SK-N-SH (cell line): ENCODE results near the gene UGT1A10. TPM values are rescaled to one million over a fixed set of nuclear protein-coding genes. Genes with fewer than 3 reads are reported as not detected.

ENCODE experiments used
- CTCF ChIA-PET: fragments of 300-600, 350-600 bp; formaldehyde crosslinking; extraction: SDS; loops from one replicate; lab custom pipeline; 2021; lab: Yijun Ruan, JAX
- POLR2A ChIA-PET: fragments of 350-600 bp; sonication (Branson Sonifier 250); formaldehyde crosslinking; extraction: SDS; loops from one replicate; lab custom pipeline; 2020; ENCODE audit warnings: antibody characterized with exemption, inconsistent platforms; lab: Yijun Ruan, JAX
- DNase-seq: peaks from one replicate; pipeline ENCODE4 v3.0.0; 2012
- H2AFZ ChIP-seq: fragments of 200-600 bp; sonication (generic); 2 replicates; pipeline ENCODE4 v1.8.1; 2016; ENCODE audit warnings: antibody characterized with exemption, mild to moderate bottlenecking, low read depth
- H3F3A ChIP-seq: fragments of 200-600 bp; sonication (generic); replicated peaks from 2 replicates; pipeline ENCODE3; 2016; ENCODE audit warnings: antibody characterized with exemption, mild to moderate bottlenecking; ENCODE audit not compliant: insufficient read depth
- H3K27ac ChIP-seq, 2 experiments: fragments of 200-500 bp in 1 of 2; fragments of 200-600 bp in 1 of 2; sonication (Bioruptor generic) in 1 of 2; sonication (generic), shearing (Covaris generic) in 1 of 2; 2 replicates each; pipeline versions ENCODE4 v1.5.1 to v1.6.1; 2014 to 2016; ENCODE audit warnings: low read depth in 2 of 2, inconsistent platforms in 1 of 2, low read length in 1 of 2, mild to moderate bottlenecking in 1 of 2, mixed read lengths in 1 of 2
- H3K27me3 ChIP-seq: fragments of 200-600 bp; sonication (generic), shearing (Covaris generic); 2 replicates; pipeline ENCODE4 v1.6.1; 2016; ENCODE audit warnings: mixed run types; ENCODE audit not compliant: insufficient read depth
- H3K36me3 ChIP-seq, 2 experiments: fragments of 200-500 bp in 1 of 2; fragments of 200-600 bp in 1 of 2; sonication (Bioruptor generic) in 1 of 2; sonication (generic) in 1 of 2; replicated peaks in 1 of 2; 2 replicates each; pipeline versions ENCODE3 to v1.5.1; 2014 to 2016; ENCODE audit warnings: low read length in 1 of 2, mild to moderate bottlenecking in 1 of 2; ENCODE audit not compliant: insufficient read depth in 2 of 2, control insufficient read depth in 1 of 2
- H3K4me1 ChIP-seq, 2 experiments: fragments of 200-500 bp in 1 of 2; fragments of 200-600 bp in 1 of 2; sonication (Bioruptor generic) in 1 of 2; sonication (generic), shearing (Covaris generic) in 1 of 2; 2 replicates each; pipeline versions ENCODE4 v1.5.1 to v1.6.1; 2014 to 2016; ENCODE audit warnings: low read depth in 1 of 2, low read length in 1 of 2, mixed run types in 1 of 2; ENCODE audit not compliant: insufficient read depth in 2 of 2, control insufficient read depth in 1 of 2
- H3K4me2 ChIP-seq: fragments of 200-600 bp; sonication (generic), shearing (Covaris generic); 2 replicates; pipeline ENCODE4 v1.6.1; 2017; ENCODE audit warnings: mixed run types
- H3K4me3 ChIP-seq, 2 experiments: fragments of 200-500 bp in 1 of 2; fragments of 200-600 bp in 1 of 2; sonication (Bioruptor generic) in 1 of 2; sonication (generic), shearing (Covaris generic) in 1 of 2; 2 replicates each; pipeline versions ENCODE4 v1.5.1 to v1.8.1; 2014 to 2016; ENCODE audit warnings: low read depth in 2 of 2, inconsistent platforms in 1 of 2, low read length in 1 of 2, mild to moderate bottlenecking in 1 of 2, mixed read lengths in 1 of 2, moderate library complexity in 1 of 2
- H3K79me2 ChIP-seq: fragments of 200-600 bp; sonication (generic); 2 replicates; pipeline ENCODE4 v1.8.1; 2017; ENCODE audit warnings: mild to moderate bottlenecking; ENCODE audit not compliant: insufficient read depth
- H3K9ac ChIP-seq: fragments of 200-600 bp; sonication (generic); 2 replicates; pipeline ENCODE4 v1.6.1; 2017; ENCODE audit warnings: mixed run types
- H3K9me2 ChIP-seq: fragments of 200-600 bp; sonication (generic); 2 replicates; pipeline ENCODE4 v1.6.1; 2017; ENCODE audit warnings: mixed run types
- H3K9me3 ChIP-seq: fragments of 200-600 bp; sonication (generic); 2 replicates; pipeline ENCODE4 v1.6.1; 2017; ENCODE audit warnings: mixed run types, mild to moderate bottlenecking, moderate library complexity
- H4K20me1 ChIP-seq: fragments of 200-600 bp; sonication (generic); 2 replicates; pipeline ENCODE4 v1.6.1; 2017; ENCODE audit warnings: mild to moderate bottlenecking, mixed run types; ENCODE audit not compliant: insufficient read depth
- CHD2 ChIP-seq: fragments of 150-350 bp; IDR thresholded peaks from 2 replicates; pipeline ENCODE4 v1.6.1; 2018; ENCODE audit warnings: low read length; ENCODE audit not compliant: partially characterized antibody
- EP300 ChIP-seq, 2 experiments: IDR thresholded peaks; 2 replicates each; pipeline versions ENCODE4 v1.4.0 to v1.6.1; 2012; ENCODE audit warnings: borderline replicate concordance in 1 of 2, low read depth in 1 of 2, low read length in 1 of 2
- FOSL2 ChIP-seq: IDR thresholded peaks from 2 replicates; pipeline ENCODE4 v1.4.0; 2012; ENCODE audit warnings: low read depth, mild to moderate bottlenecking, moderate library complexity, borderline replicate concordance
- JUND ChIP-seq: IDR thresholded peaks from 2 replicates; pipeline ENCODE4 v1.4.0; 2012
- MAX ChIP-seq: IDR thresholded peaks from 2 replicates; pipeline ENCODE4 v1.4.0; 2012; ENCODE audit warnings: low read depth
- RAD21 ChIP-seq: IDR thresholded peaks from 2 replicates; pipeline ENCODE4 v1.6.1; 2012; ENCODE audit warnings: mild to moderate bottlenecking, low read length
- REST ChIP-seq: IDR thresholded peaks from 2 replicates; pipeline ENCODE4 v1.6.1; 2012; ENCODE audit warnings: mild to moderate bottlenecking, low read depth, low read length, moderate library complexity
- RFX5 ChIP-seq: IDR thresholded peaks from 2 replicates; pipeline ENCODE4 v1.6.1; 2012; ENCODE audit warnings: mild to moderate bottlenecking, improper control_type of control experiment, low read length
- SMC3 ChIP-seq: IDR thresholded peaks from 2 replicates; pipeline ENCODE4 v1.6.1; 2012; ENCODE audit warnings: low read depth, low read length, improper control_type of control experiment
- TAF1 ChIP-seq: IDR thresholded peaks from 2 replicates; pipeline ENCODE4 v1.6.1; 2012; ENCODE audit warnings: low read depth, mild to moderate bottlenecking, low read length, moderate library complexity, borderline replicate concordance
- TEAD4 ChIP-seq: IDR thresholded peaks from 2 replicates; pipeline ENCODE4 v1.4.0; 2012; ENCODE audit warnings: mild to moderate bottlenecking, borderline replicate concordance; ENCODE audit not compliant: insufficient read depth
- YY1 ChIP-seq: IDR thresholded peaks from 2 replicates; pipeline ENCODE4 v1.4.0; 2012; ENCODE audit warnings: low read depth, mild to moderate bottlenecking
- ZBTB33 ChIP-seq: IDR thresholded peaks from 2 replicates; pipeline ENCODE4 v1.4.0; 2012; ENCODE audit warnings: low read depth, borderline replicate concordance
- WGBS: methylation state at CpG from one replicate; pipeline ENCODE4 v1.1.6; 2017; ENCODE audit warnings: low lambda C conversion rate; 5-methylcytosine and 5-hydroxymethylcytosine counted together
- polyA plus RNA-seq, 3 experiments: library from polyadenylated mRNA; depleted of rRNA; stranded (reverse); fragments of >200 nt; gene quantifications; 2 replicates each; pipeline ENCODE4 v1.2.3, GENCODE V29; 2012
- TF ChIP-seq, protein P1 (sequence below): fragments of 150-350 bp; IDR thresholded peaks from 2 replicates; pipeline ENCODE4 v1.6.1; 2016; ENCODE audit warnings: mild to moderate bottlenecking, low read depth, low read length
- TF ChIP-seq, protein P2 (sequence below): fragments of 200-600 bp; sonication (generic); IDR thresholded peaks from 2 replicates; pipeline ENCODE4 v1.6.1; 2017; ENCODE audit warnings: antibody characterized with exemption, mild to moderate bottlenecking, moderate library complexity
- TF ChIP-seq, protein P3 (sequence below): fragments of 150-350 bp; IDR thresholded peaks from 2 replicates; pipeline ENCODE4 v1.6.1; 2017; ENCODE audit warnings: antibody characterized with exemption, low read length, low read depth, borderline replicate concordance

Gene UGT1A10
- polyA plus RNA-seq, 1 of the 3 experiments (the other 2 are of a cell fraction): not detected

DNA sequence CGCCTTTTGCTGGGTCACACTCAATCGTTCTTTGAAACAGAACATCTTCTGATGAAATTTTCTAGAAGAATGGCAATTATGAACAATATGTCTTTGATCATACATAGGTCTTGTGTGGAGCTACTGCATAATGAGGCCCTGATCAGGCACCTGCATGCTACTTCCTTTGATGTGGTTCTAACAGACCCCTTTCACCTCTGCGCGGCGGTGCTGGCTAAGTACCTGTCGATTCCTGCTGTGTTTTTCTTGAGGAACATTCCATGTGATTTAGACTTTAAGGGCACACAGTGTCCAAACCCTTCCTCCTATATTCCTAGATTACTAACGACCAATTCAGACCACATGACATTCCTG is 77.0 kb downstream of the UGT1A10 start:
- no peak for DNase-seq
- Histone ChIP-seq H3K27me3 (no peaks in the 10 kb centered on the region; the same call in 1 of the 2 replicates), H3K9ac (no peak overlapping the region), H3K4me1 (no peaks in the 10 kb centered on the region; a peak in 2 of 4 replicates), H3K4me2 (no peak overlapping the region), H3K36me3 (no peaks in the 10 kb centered on the region), H3K4me3 (no peak overlapping the region), H3F3A (peaks cover 2% of the 10 kb centered on the region), H3K79me2 (no peaks in the 10 kb centered on the region), H2AFZ (no peak overlapping the region), H3K9me2 (no peaks in the 10 kb centered on the region), H4K20me1 (no peaks in the 10 kb centered on the region), H3K9me3 (no peaks in the 10 kb centered on the region), H3K27ac (no peak overlapping the region)
- ChIA-PET POLR2A (no interaction called here), CTCF (no interaction called here)
- TF ChIP-seq CHD2: no peak
- no peak for TF ChIP-seq JUND
- TF ChIP-seq EP300 (IDR thresholded peaks at IDR 0.05; ENCODE audit: borderline replicate concordance in 1 of 2, low read depth in 1 of 2, low read length in 1 of 2): no peak
- no peak for TF ChIP-seq FOSL2
- TF ChIP-seq MAX: no peak
- TF ChIP-seq TAF1: no peak
- TF ChIP-seq RFX5: no peak
- no peak for TF ChIP-seq SMC3
- TF ChIP-seq RAD21: no peak
- TF ChIP-seq, protein P1, sequence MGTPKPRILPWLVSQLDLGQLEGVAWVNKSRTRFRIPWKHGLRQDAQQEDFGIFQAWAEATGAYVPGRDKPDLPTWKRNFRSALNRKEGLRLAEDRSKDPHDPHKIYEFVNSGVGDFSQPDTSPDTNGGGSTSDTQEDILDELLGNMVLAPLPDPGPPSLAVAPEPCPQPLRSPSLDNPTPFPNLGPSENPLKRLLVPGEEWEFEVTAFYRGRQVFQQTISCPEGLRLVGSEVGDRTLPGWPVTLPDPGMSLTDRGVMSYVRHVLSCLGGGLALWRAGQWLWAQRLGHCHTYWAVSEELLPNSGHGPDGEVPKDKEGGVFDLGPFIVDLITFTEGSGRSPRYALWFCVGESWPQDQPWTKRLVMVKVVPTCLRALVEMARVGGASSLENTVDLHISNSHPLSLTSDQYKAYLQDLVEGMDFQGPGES: no peak
- TF ChIP-seq, protein P2, sequence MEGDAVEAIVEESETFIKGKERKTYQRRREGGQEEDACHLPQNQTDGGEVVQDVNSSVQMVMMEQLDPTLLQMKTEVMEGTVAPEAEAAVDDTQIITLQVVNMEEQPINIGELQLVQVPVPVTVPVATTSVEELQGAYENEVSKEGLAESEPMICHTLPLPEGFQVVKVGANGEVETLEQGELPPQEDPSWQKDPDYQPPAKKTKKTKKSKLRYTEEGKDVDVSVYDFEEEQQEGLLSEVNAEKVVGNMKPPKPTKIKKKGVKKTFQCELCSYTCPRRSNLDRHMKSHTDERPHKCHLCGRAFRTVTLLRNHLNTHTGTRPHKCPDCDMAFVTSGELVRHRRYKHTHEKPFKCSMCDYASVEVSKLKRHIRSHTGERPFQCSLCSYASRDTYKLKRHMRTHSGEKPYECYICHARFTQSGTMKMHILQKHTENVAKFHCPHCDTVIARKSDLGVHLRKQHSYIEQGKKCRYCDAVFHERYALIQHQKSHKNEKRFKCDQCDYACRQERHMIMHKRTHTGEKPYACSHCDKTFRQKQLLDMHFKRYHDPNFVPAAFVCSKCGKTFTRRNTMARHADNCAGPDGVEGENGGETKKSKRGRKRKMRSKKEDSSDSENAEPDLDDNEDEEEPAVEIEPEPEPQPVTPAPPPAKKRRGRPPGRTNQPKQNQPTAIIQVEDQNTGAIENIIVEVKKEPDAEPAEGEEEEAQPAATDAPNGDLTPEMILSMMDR: no peak
- 76% methylated on average over 7 of the region's 7 CpGs for WGBS

DNA sequence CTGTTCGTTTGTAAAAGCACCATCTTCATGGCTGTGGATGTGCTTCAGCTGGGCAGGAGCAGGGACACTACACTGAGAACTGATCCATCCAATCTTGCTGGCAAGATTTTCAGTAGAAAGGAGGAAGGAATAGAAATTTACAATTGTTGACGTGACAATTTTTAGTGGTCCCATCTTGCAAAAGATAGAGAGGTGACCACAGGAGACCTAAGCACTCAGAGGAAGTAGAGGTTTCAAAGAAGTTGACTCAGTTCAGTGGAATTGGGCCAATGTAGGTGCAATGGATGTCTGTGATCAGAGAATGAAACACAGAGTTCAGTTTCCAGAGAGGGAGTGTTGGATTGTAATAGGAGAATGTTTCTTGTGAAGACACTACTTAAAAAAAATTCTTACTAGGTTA is 77.9 kb downstream of the UGT1A10 start:
- no peak overlapping the region for H3K27ac ChIP-seq
- H3K4me2 ChIP-seq: no peak overlapping the region
- ChIA-PET CTCF (no interaction called here), POLR2A (no interaction called here)
- H3F3A ChIP-seq: peaks cover 2% of the 10 kb centered on the region
- no peak overlapping the region for H3K4me3 ChIP-seq
- no peak overlapping the region for H3K9ac ChIP-seq
- no peaks in the 10 kb centered on the region; a peak in 2 of 4 replicates for H3K4me1 ChIP-seq
- H3K9me2 ChIP-seq: no peaks in the 10 kb centered on the region
- H3K9me3 ChIP-seq: no peaks in the 10 kb centered on the region
- 65% methylated on average over 2 of the region's 2 CpGs for WGBS
- H3K36me3 ChIP-seq: no peaks in the 10 kb centered on the region
- no peak overlapping the region for H2AFZ ChIP-seq
- no peak for DNase-seq
- no peaks in the 10 kb centered on the region for H4K20me1 ChIP-seq
- H3K79me2 ChIP-seq: no peaks in the 10 kb centered on the region
- H3K27me3 ChIP-seq: no peaks in the 10 kb centered on the region; the same call in 1 of the 2 replicates
- TF ChIP-seq ZBTB33 (no peak), REST (no peak), YY1 (no peak), RAD21 (no peak), EP300 (IDR thresholded peaks at IDR 0.05; ENCODE audit: borderline replicate concordance in 1 of 2, low read depth in 1 of 2, low read length in 1 of 2) (no peak), TEAD4 (no peak)
- TF ChIP-seq, protein P3, sequence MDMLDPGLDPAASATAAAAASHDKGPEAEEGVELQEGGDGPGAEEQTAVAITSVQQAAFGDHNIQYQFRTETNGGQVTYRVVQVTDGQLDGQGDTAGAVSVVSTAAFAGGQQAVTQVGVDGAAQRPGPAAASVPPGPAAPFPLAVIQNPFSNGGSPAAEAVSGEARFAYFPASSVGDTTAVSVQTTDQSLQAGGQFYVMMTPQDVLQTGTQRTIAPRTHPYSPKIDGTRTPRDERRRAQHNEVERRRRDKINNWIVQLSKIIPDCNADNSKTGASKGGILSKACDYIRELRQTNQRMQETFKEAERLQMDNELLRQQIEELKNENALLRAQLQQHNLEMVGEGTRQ: no peak
